ENCODE data around the gene PHKG2.
"Not testable (repeated sequence)": the region's sequence is repeated elsewhere in the genome, so short reads cannot be mapped to it uniquely, and the experiment has no call there.

The PHKG2 gene

GRCh38 chr16:30747799-30748633 is at the start of gene PHKG2:
PHKG2 (plus strand) TSS chr16:30748425; CDS start chr16:30748821, 396 bp downstream.
- DNase-seq (ENCODE audit: insufficient read length, low spot score) (peak; percentile 98), FAIRE-seq (peak; percentile 98)

- peak; percentile 82 for DNase-seq (ENCODE audit: insufficient read length, low spot score)
- peak; percentile 33 for FAIRE-seq
Measured at GRCh38 chr16:30698816-30699614, 49.2 kb upstream of the PHKG2 start, which contains the start of gene SRCAP. SRCAP (plus strand) TSS chr16:30699171; CDS start chr16:30700825, 1,654 bp downstream.

- DNase-seq (ENCODE audit: insufficient read length, low spot score) (no peak), FAIRE-seq (no peak)
Measured at GRCh38 chr16:30699615-30700099, 48.6 kb upstream of the PHKG2 start.

- DNase-seq (ENCODE audit: insufficient read length, low spot score) = no peak
- FAIRE-seq = no peak
Measured at GRCh38 chr16:30700491-30700890, 47.7 kb upstream of the PHKG2 start.

- DNase-seq (ENCODE audit: insufficient read length, low spot score) (no peak), FAIRE-seq (no peak)
Measured at GRCh38 chr16:30700971-30701370, 47.3 kb upstream of the PHKG2 start.

GRCh38 chr16:30703071-30703470 is 45.2 kb upstream of the PHKG2 start:
- FAIRE-seq; DNase-seq (ENCODE audit: insufficient read length, low spot score): not testable (repeated sequence)

GRCh38 chr16:30703971-30704370 is 44.3 kb upstream of the PHKG2 start:
- no peak for DNase-seq (ENCODE audit: insufficient read length, low spot score)
- no peak for FAIRE-seq

GRCh38 chr16:30706046-30706445 is 42.2 kb upstream of the PHKG2 start:
- no peak for FAIRE-seq

GRCh38 chr16:30710971-30711370 is 37.3 kb upstream of the PHKG2 start:
- FAIRE-seq = no peak
- DNase-seq (ENCODE audit: insufficient read length, low spot score) = no peak

More at GRCh38 chr16:30706046-30706445, 42.2 kb upstream of the PHKG2 start:
- DNase-seq (ENCODE audit: insufficient read length, low spot score) = no peak

GRCh38 chr16:30711712-30712111 is 36.5 kb upstream of the PHKG2 start:
- FAIRE-seq = no peak
- DNase-seq (ENCODE audit: insufficient read length, low spot score) = no peak

GRCh38 chr16:30715750-30716445 is 32.3 kb upstream of the PHKG2 start:
- FAIRE-seq (no peak), DNase-seq (ENCODE audit: insufficient read length, low spot score) (no peak)

- DNase-seq (ENCODE audit: insufficient read length, low spot score) (no peak), FAIRE-seq (no peak)
Measured at GRCh38 chr16:30720086-30720485, 28.1 kb upstream of the PHKG2 start.

GRCh38 chr16:30720694-30721093 is 27.5 kb upstream of the PHKG2 start:
- FAIRE-seq = no peak
- DNase-seq (ENCODE audit: insufficient read length, low spot score) = no peak

GRCh38 chr16:30721167-30721566 is 27.1 kb upstream of the PHKG2 start:
- FAIRE-seq (no peak), DNase-seq (ENCODE audit: insufficient read length, low spot score) (no peak)

- FAIRE-seq (no peak), DNase-seq (ENCODE audit: insufficient read length, low spot score) (no peak)
Measured at GRCh38 chr16:30721606-30722005, 26.6 kb upstream of the PHKG2 start.

GRCh38 chr16:30722443-30722842 is 25.8 kb upstream of the PHKG2 start:
- FAIRE-seq (no peak), DNase-seq (ENCODE audit: insufficient read length, low spot score) (no peak)

- FAIRE-seq (no peak), DNase-seq (ENCODE audit: insufficient read length, low spot score) (no peak)
Measured at GRCh38 chr16:30722916-30723315, 25.3 kb upstream of the PHKG2 start.

GRCh38 chr16:30723725-30724355 is 24.4 kb upstream of the PHKG2 start:
- FAIRE-seq = no peak
- DNase-seq (ENCODE audit: insufficient read length, low spot score) = no peak

GRCh38 chr16:30724641-30725417 is 23.4 kb upstream of the PHKG2 start:
- no peak for DNase-seq (ENCODE audit: insufficient read length, low spot score)
- peak; percentile 44 for FAIRE-seq

GRCh38 chr16:30725418-30725792 is 22.8 kb upstream of the PHKG2 start:
- DNase-seq (ENCODE audit: insufficient read length, low spot score) (no peak), FAIRE-seq (no peak)

Measured in GM19239 (cell line).